ENCODE measurements around the gene CHMP2A. TPM values are rescaled to one million over a fixed set of nuclear protein-coding genes. Genes with fewer than 3 reads are reported as not detected.

CHMP2A gene
- total and polyA plus RNA-seq, 10 of the 15 experiments (the other 5 are each of a cell fraction or from before 2014, with no cell fraction given): 69.5 to 172 (median 109) TPM

DNA sequence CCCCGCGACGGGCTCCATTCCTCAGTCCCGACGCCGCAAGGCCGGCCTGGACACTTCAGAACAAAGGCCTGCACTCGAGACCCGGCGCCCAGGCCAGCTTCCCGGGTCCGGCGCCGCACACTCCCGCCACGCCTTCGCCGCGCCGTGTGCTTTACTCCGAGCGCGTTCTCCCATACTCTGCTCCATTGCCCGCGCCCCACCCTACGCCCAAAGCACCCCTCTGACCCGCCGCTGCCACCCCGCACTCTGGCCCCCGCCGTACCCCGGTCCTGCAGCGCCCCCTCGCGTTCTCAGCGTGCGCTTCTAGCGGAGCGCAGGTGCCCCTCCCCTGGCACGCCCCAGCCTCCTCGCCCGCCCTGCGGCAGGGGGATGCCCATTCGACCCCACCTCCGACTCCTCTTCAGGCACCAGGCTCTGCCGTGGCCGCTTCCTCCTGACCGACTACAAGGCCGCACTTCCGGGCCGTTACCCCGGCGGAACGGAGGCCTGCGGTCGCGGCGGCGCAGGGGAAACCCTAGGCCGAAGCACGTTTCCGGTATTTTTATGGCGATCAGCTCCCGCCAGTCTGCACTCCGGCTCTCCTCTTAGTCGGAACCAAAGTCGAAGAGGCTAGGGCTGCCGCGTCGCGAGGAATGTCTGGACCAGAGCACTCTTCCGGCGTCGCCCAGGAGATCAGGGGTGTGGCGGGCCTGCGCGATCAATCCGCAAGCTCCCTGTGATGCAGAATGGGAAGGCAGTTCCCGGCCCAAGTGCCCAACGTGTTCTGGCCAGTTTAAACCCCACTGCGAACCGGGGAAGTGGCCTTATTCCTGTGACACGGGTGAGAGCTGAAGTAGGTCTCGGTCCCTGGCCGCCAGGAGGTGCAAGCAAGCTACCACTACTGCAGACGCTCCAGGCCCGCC lies 35.3 kb downstream of the CHMP2A start, which contains the start of gene ZBTB45 (continued):
- TF ChIP-seq, protein P1, sequence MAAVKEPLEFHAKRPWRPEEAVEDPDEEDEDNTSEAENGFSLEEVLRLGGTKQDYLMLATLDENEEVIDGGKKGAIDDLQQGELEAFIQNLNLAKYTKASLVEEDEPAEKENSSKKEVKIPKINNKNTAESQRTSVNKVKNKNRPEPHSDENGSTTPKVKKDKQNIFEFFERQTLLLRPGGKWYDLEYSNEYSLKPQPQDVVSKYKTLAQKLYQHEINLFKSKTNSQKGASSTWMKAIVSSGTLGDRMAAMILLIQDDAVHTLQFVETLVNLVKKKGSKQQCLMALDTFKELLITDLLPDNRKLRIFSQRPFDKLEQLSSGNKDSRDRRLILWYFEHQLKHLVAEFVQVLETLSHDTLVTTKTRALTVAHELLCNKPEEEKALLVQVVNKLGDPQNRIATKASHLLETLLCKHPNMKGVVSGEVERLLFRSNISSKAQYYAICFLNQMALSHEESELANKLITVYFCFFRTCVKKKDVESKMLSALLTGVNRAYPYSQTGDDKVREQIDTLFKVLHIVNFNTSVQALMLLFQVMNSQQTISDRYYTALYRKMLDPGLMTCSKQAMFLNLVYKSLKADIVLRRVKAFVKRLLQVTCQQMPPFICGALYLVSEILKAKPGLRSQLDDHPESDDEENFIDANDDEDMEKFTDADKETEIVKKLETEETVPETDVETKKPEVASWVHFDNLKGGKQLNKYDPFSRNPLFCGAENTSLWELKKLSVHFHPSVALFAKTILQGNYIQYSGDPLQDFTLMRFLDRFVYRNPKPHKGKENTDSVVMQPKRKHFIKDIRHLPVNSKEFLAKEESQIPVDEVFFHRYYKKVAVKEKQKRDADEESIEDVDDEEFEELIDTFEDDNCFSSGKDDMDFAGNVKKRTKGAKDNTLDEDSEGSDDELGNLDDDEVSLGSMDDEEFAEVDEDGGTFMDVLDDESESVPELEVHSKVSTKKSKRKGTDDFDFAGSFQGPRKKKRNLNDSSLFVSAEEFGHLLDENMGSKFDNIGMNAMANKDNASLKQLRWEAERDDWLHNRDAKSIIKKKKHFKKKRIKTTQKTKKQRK (IDR thresholded peaks at IDR 0.05; ENCODE audit: low read depth, low read length): no peak; the same call in 1 of the 2 replicates
- TF ChIP-seq CBX5 (IDR thresholded peaks at IDR 0.05; ENCODE audit: low read depth) (peak; percentile 92), ZNF207 (IDR thresholded peaks at IDR 0.05; ENCODE audit: borderline replicate concordance) (peak; percentile 98), MYB (IDR thresholded peaks at IDR 0.05; ENCODE audit: borderline replicate concordance, low read depth, low read length) (no peak), BMI1 (IDR thresholded peaks at IDR 0.05; ENCODE audit: borderline replicate concordance) (peak; percentile 73), EP300 (IDR thresholded peaks at IDR 0.05; ENCODE audit: borderline replicate concordance in 1 of 2, control insufficient read depth in 1 of 2, low read depth in 2 of 2, low read length in 2 of 2) (peak in 1 of 2 experiments; percentile 20; a peak in 1 of 4 replicates), ASH2L (IDR thresholded peaks at IDR 0.05; ENCODE audit: borderline replicate concordance, low read depth) (peak; percentile 72; the same call in 1 of the 2 replicates), IKZF2 (IDR thresholded peaks at IDR 0.05) (peak; percentile 56 to 80), NFYB (IDR thresholded peaks at IDR 0.05; ENCODE audit: insufficient read depth, low read depth, low read length) (no peak), KDM1A (IDR thresholded peaks at IDR 0.05; ENCODE audit: borderline replicate concordance) (no peak), FOXM1 (IDR thresholded peaks at IDR 0.05; ENCODE audit: low read depth, low read length) (peak; percentile 77), SMAD5 (IDR thresholded peaks at IDR 0.05; ENCODE audit: low read depth) (peak; percentile 77), NR2C2 (IDR thresholded peaks at IDR 0.05; ENCODE audit: borderline replicate concordance, control insufficient read depth, insufficient read length, low read depth) (no peak)
- TF ChIP-seq, protein P2, sequence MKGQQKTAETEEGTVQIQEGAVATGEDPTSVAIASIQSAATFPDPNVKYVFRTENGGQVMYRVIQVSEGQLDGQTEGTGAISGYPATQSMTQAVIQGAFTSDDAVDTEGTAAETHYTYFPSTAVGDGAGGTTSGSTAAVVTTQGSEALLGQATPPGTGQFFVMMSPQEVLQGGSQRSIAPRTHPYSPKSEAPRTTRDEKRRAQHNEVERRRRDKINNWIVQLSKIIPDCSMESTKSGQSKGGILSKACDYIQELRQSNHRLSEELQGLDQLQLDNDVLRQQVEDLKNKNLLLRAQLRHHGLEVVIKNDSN (IDR thresholded peaks at IDR 0.05; ENCODE audit: borderline replicate concordance, extremely low read length, insufficient read depth, low read depth, low read length): peak; percentile 28
- TF ChIP-seq, protein P3, sequence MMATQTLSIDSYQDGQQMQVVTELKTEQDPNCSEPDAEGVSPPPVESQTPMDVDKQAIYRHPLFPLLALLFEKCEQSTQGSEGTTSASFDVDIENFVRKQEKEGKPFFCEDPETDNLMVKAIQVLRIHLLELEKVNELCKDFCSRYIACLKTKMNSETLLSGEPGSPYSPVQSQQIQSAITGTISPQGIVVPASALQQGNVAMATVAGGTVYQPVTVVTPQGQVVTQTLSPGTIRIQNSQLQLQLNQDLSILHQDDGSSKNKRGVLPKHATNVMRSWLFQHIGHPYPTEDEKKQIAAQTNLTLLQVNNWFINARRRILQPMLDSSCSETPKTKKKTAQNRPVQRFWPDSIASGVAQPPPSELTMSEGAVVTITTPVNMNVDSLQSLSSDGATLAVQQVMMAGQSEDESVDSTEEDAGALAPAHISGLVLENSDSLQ (IDR thresholded peaks at IDR 0.05): peak; percentile 82

All from GM12878 (cell line).